Activated naive CD4-positive, alpha-beta T cell treated with anti-CD3 and anti-CD28 coated beads, Interleukin-2, amount 50 U/mL, for 16 hours (primary cell): ENCODE data around the gene VTI1A.

Experiments used
- DNase-seq: peaks from one replicate; pipeline ENCODE4 v3.0.0-alpha.2; 2020

VTI1A gene

GRCh38 chr10:112649006-112649821, 202.2 kb downstream of the VTI1A start:
- DNase-seq = no peak

GRCh38 chr10:112649822-112650152, 202.8 kb downstream of the VTI1A start:
- DNase-seq = no peak

GRCh38 chr10:112650588-112651030, 203.6 kb downstream of the VTI1A start:
- DNase-seq = no peak

DNA sequence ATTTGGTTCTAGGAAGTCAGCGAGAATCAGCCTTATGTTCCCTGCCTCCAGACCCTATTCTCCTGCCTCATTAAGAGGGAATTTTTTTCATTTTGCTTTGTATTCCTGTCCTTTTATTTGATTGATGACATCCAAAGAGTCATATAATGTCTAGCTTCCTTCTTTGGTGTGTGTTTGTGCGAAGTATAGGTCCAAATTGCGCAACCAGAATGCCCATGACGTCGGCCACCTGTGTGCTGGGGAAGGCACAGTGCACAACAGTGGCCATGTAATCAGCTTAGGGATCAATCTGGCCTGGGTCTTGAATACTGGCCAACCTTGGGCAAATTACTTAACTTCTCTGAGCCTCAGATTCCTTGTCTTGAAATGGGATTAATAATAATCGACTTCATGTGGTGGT, 206.2 kb downstream of the VTI1A start:
- DNase-seq = no peak

GRCh38 chr10:112653851-112654250, 206.8 kb downstream of the VTI1A start:
- no peak for DNase-seq

DNA sequence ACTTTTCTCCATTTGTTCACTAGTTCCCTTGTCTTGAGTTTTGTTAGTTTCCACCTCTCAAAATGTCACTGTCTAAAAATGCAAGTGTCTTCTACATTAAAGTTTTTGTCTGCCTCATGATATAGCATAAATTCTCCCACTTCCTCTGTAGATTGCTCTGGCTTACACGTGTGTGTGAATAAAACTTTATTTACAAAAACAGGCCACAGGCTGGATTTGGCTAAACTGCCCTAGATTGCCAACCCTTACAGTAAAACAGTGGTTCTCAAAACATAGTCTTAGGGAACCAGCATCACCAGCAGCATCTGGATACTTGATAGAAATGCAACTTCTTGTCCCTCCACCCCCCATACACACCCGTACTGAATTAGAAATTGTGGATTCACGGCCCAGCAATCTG, 207.8 kb downstream of the VTI1A start:
- DNase-seq = no peak

DNA sequence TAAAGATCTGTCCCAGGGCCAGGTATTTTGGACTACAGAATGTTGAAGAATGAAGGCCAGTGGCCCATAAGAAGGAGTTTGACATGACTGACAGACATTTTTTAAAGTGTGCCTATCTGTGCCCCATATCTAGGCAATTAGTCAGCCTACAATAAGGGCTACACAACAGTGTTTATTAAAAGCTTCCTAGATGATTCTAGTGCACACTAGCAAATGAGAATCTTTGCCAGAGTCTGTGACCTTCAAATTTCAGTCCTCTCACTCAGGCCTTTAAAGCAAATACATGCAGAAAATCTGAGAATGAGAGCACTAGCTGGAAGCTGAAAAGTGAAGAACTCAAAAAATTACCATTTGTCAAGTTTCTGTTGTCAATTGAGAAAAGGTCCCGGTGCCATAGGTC, 208.7 kb downstream of the VTI1A start:
- DNase-seq = no peak

DNA sequence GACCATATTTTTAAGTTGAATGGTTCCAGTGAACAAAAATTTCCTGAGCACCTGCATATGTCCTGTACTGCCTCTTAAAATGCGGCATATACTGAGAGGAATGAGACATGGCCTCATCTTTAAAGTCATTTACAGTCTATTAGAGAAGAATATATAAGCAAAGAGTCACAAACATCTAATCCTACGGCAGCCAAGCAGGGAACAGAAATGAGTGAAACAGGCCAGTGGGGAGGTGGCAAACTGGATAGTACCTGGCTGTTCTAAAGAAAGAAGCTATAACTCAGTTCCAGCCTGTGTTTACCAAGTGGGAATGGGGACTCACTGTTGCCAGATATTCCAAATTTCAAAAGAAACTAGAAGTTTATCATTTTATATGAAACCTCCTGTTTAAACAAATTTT, 211.4 kb downstream of the VTI1A start:
- no peak for DNase-seq

- no peak for DNase-seq
Measured at GRCh38 chr10:112658900-112659638, 212.1 kb downstream of the VTI1A start.

DNA sequence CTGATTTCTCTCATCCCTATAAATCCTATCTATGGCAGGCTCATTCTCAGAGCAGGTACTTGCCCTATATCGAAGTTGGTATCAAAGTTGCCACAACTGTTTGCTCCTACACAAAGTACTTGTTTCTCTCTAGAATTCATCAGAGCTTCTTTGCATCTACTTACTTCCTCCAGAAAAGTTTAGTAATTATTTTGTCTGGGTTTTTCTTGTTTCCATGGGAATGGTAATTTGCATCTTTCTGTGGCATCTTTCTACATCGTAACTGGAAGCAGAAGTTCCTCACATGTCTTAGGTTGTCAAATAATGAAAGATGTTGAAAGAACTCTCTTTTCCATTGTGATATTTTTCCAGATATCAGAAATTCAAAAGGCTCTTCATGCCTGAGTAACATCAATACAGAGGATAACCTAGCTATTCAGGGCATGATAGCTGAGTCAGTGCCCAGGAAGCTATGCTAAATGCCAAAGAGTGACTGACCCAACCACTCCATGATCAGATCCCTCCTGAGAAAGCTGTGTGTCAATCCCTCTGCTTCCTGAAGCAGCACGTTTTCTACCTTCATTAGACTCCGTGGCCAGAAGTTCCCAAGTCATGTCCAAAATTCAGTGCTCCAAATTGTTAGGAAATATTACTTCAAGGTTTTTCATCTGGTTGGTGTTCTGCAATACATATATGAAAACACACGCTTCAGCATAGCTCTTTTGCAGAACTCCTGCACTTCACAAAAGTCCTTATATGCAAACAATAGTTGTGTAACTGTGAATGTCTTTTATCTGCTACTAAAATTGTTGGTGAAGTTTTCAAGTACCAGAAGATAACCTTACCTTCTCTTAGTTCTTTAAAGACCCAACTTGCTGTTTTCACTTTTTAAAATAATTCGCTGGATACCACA, 216.5 kb downstream of the VTI1A start:
- DNase-seq = no peak

GRCh38 chr10:112666094-112666493, 219.1 kb downstream of the VTI1A start:
- DNase-seq = no peak

DNA sequence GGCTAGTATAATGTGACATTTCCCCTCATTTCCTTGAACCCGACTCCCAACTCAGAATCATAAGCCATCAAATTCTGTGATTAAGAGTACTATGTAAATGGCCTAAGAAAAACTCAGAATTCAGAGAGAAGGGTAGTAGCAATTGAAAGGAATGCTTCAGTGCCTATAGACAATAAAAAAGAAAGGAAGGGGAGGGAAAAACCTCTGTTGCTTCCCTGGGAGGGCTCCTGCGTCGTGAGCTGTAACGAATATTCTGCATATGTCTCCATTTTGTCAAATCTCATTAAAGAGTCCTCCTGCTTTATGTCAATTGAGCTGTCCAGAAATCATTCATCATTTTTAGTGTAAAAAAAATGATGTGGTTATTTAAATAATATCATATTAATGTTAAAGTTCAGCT, 223.0 kb downstream of the VTI1A start:
- DNase-seq = no peak

GRCh38 chr10:112671743-112672142, 224.7 kb downstream of the VTI1A start:
- no peak for DNase-seq

DNA sequence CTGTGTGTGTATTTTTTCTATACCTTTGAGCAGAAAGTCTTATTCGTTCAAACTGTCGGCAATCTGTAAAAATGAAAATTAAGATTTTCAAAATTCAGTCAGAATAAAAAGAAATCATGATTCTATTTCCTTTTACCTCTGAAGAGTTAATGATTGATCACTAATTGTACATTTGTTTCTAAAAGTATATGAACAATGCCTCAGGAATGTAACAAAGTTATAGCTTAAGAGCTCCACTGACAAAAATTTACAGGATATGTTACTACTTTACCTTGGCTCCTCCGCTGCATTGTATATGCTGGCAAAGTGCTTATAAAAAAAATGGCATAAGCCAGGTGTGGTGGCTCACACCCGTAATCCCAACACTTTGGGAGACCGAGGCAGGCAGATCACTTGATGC, 225.7 kb downstream of the VTI1A start:
- no peak for DNase-seq

DNA sequence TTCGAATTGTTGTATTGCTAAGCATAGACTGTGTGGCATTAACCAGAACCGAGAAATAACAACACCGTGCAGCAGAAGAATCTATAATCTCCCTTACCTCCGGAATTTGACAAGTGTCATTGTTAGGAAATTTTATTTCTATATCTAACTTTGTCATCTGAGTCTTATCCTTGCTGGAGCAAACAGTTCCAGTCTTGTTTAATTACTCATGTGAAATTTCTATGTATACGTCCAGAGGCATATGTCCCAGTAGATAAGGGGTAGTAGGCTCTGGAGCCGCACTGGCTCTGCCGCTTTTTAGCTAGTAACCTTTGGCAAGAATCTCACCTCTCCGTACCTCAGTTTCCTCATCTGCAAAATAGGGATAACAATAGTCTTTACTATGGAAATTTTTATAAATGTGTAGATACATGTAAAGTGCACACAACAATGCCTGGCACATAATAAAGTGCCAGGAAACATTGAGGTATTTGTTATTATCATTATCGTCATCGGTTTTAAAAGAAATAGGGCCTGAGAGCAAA, 228.6 kb downstream of the VTI1A start:
- DNase-seq = no peak

GRCh38 chr10:112677689-112678088, 230.7 kb downstream of the VTI1A start:
- DNase-seq = no peak

DNA sequence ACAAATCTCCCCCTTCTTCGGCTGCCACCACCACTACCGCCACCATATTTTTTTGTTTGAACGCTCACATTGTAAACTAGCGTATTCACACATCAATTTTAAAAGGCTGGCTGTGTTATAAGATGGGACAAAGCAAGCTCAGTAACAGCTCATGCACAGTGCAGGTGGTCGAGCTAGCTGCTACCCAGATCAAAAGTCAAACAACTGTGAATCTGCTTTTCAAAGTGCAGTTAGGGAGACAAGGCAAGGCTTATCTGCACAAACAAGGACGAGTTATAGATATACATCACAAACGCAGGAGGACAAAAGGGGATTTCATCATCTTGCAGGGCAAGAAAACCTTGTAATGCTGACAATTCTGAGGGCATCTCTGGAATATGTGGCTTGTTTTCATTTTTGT, 231.6 kb downstream of the VTI1A start:
- DNase-seq = no peak

DNA sequence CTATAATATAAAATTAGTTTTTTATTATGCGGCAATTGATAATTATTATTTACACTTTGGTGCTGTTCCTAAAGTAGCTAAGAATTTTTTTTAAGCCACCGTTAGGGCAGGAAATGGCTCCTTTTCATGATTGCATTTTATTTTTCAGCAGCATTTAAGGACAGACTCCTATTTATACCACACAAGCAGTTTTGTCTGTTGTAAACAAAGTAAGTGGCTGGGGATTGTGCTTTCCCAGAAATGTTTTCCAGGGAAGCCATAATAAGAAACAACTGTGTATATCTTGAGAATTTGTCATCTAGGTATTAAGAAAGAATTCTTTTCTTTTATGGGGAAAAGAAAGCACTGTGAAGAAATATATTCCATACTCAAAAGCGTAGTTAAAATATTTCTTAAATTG, 232.0 kb downstream of the VTI1A start:
- DNase-seq = no peak

- DNase-seq = no peak
Measured at GRCh38 chr10:112679392-112679791, 232.4 kb downstream of the VTI1A start.

- DNase-seq = no peak
Measured at GRCh38 chr10:112680586-112680985, 233.6 kb downstream of the VTI1A start.

GRCh38 chr10:112687647-112688046, 240.6 kb downstream of the VTI1A start:
- no peak for DNase-seq

DNA sequence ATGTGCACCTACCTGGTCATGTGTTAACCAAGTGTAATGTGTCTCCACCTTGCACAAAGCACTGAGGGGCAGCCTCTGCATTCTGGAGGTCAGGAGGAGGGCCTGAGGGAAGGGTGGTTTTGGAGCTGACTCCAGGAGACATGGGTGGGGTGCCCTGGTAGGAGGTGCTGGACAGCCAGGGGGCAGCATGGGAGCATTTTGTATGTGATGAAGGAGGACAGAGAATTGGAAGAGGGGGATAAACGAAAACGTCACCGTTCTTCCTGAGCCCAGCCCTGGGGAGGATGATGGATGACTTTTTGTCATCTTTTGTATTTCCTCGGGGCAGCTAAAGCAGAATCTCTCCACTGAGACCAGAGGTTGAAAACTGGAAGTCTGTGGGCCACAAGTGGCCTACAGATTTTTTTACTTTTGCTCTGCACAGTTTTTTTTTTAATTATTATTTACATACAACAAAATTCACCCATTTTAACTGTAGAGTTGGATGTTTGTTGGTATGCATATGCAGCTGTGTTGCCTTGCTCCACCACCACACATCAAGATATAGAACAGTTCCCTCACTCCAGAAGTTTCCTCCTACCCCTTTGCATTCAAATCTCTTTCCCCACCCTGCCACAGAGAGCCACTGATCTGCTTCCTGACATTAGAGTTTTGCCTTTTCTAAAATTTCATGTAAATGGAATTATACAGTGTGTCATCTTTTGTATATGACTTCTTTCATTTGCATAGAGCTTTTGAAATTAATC, 242.5 kb downstream of the VTI1A start:
- DNase-seq = no peak

- no peak for DNase-seq
Measured at GRCh38 chr10:112695539-112695938, 248.5 kb downstream of the VTI1A start.
